SH-SY5Y (cell line): ENCODE data around the gene FRY.

ENCODE experiments used
- GATA2 ChIP-seq: IDR thresholded peaks from 2 replicates; pipeline ENCODE4 v1.6.1; 2011; ENCODE audit warnings: mild to moderate bottlenecking, low read depth, low read length
- GATA3 ChIP-seq: IDR thresholded peaks from 2 replicates; pipeline ENCODE4 v1.6.1; 2011; ENCODE audit warnings: low read depth, mild to moderate bottlenecking, low read length, moderate library complexity

DNA sequence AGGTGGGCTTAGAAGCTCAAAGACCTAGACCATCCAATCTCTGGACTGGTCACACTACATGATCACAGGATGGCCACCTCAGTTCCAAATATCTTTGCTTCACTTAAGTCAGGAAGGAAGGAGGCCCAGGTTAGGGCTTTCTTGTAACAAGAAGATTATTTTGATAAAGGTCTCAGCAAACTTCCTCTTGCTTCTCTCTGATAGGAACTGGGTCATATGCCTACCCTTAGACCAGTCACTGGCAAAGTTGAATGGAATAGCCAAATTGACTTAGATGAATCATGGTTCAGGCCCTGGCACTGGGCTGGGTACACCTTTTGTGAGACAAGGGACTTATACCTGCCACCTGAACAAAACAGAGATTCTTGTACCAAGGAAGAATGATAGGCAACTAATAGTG lies 11.0 kb downstream of the FRY start:
- TF ChIP-seq GATA3 (no peak), GATA2 (no peak)
